Ascending aorta (tissue), 2 donors: ENCODE results near the gene ZFAND2B. TPM values are rescaled to one million over a fixed set of nuclear protein-coding genes. Genes with fewer than 3 reads are reported as not detected.
A peak's percentile ranks its signal among the peaks of the same experiment; 100 is the strongest.

ENCODE experiments used
- DNase-seq, 2 donors: peaks; one replicate each; pipeline ENCODE4 v3.0.0-alpha.2; 2019; ENCODE audit warnings: low spot score in 2 of 2
- H3K27ac ChIP-seq, 2 donors: fragments of 200-600 bp; sonication (generic); one replicate each; pipeline ENCODE4 v1.5.1; 2016 to 2017; ENCODE audit warnings: mild to moderate bottlenecking in 1 of 2
- H3K27me3 ChIP-seq: fragments of 200-600 bp; sonication (generic); one replicate; pipeline ENCODE4 v1.5.1; 2017
- H3K36me3 ChIP-seq, 2 donors: fragments of 200-600 bp; sonication (generic); one replicate each; pipeline ENCODE4 v1.5.1; 2016
- H3K4me1 ChIP-seq, 2 donors: fragments of 200-600 bp; sonication (generic); one replicate each; pipeline ENCODE4 v1.5.1; 2016 to 2017; ENCODE audit warnings: mild to moderate bottlenecking in 1 of 2
- H3K4me3 ChIP-seq, 2 donors: fragments of 200-600 bp; sonication (generic); one replicate each; pipeline ENCODE4 v1.5.1; 2016 to 2017; ENCODE audit warnings: mild to moderate bottlenecking in 1 of 2
- H3K9me3 ChIP-seq, 2 donors: fragments of 200-600 bp; sonication (generic); one replicate each; pipeline ENCODE4 v1.5.1; 2016
- CTCF ChIP-seq, 3 experiments: fragments of 200-600 bp in 2 of 3; fragments of 450-650 bp in 1 of 3; sonication (generic) in 2 of 3; IDR thresholded peaks; one replicate each; pipeline ENCODE4 v1.5.1; 2016 to 2019; ENCODE audit warnings: antibody characterized with exemption in 3 of 3, mild to moderate bottlenecking in 1 of 3, moderate library complexity in 1 of 3
- intact Hi-C: fragments of 100-400 bp; cut with DNase I; formaldehyde crosslinking; loops from one replicate; pipeline ENCODE4 v1.15.1; 2023
- total RNA-seq: library from RNA; depleted of rRNA; stranded (reverse); fragments of >200 nt; gene quantifications from one replicate; pipeline ENCODE4 v1.1.0, GENCODE V29; 2016

The ZFAND2B gene
- total RNA-seq, 1 donor from 2014 or later = 225 TPM

- no peaks in the 10 kb centered on the region for H3K9me3 ChIP-seq
- peaks cover 4 to 23% of the 10 kb centered on the region in 2 donors for H3K4me1 ChIP-seq
- peak overlapping the region; percentile 66 to 96 for H3K4me3 ChIP-seq
- no peak for TF ChIP-seq CTCF (IDR thresholded peaks at IDR 0.05)
- peaks cover 32 to 44% of the 10 kb centered on the region in 2 donors for H3K36me3 ChIP-seq
- intact Hi-C loops = no loop called here
- peak overlapping the region; percentile 93 to 97 for H3K27ac ChIP-seq
- no peak for DNase-seq
- H3K27me3 ChIP-seq = no peaks in the 10 kb centered on the region
Observed at GRCh38 chr2:219230059-219230540, 23.5 kb downstream of the ZFAND2B start.

GRCh38 chr2:219234331-219234730, 27.7 kb downstream of the ZFAND2B start:
- Histone ChIP-seq H3K27ac (no peak overlapping the region), H3K4me1 (peaks cover 0 to 11% of the 10 kb centered on the region in 2 donors), H3K9me3 (no peaks in the 10 kb centered on the region), H3K27me3 (no peaks in the 10 kb centered on the region), H3K4me3 (no peak overlapping the region), H3K36me3 (peaks cover 51 to 63% of the 10 kb centered on the region in 2 donors)
- TF ChIP-seq CTCF (IDR thresholded peaks at IDR 0.05) = no peak
- intact Hi-C loops = no loop called here
- DNase-seq = no peak

GRCh38 chr2:219243291-219243761, 36.7 kb downstream of the ZFAND2B start:
- TF ChIP-seq CTCF (IDR thresholded peaks at IDR 0.05) = no peak
- no peaks in the 10 kb centered on the region for H3K9me3 ChIP-seq
- no peak for DNase-seq
- H3K27ac ChIP-seq = no peak overlapping the region
- no peaks in the 10 kb centered on the region for H3K27me3 ChIP-seq
- peaks cover 7 to 12% of the 10 kb centered on the region in 2 donors for H3K36me3 ChIP-seq
- no peak overlapping the region for H3K4me3 ChIP-seq
- intact Hi-C loops = no loop called here
- H3K4me1 ChIP-seq = peaks cover 5 to 23% of the 10 kb centered on the region in 2 donors

- Histone ChIP-seq H3K9me3 (no peaks in the 10 kb centered on the region), H3K36me3 (peaks cover 8 to 9% of the 10 kb centered on the region in 2 donors), H3K27me3 (no peaks in the 10 kb centered on the region), H3K4me3 (peak overlapping the region; percentile 82 to 96), H3K4me1 (peaks cover 15 to 34% of the 10 kb centered on the region in 2 donors), H3K27ac (peak overlapping the region; percentile 96 to 99)
- no peak for TF ChIP-seq CTCF (IDR thresholded peaks at IDR 0.05)
- DNase-seq = no peak
- intact Hi-C loops = loop anchor here (1.0 kb wide), 3 partner anchors 15 to 51 kb away; partner anchors contain the start of genes ANKZF1, ATG9A and DNAJB2
Observed at GRCh38 chr2:219244789-219245147, 38.2 kb downstream of the ZFAND2B start.

GRCh38 chr2:219245148-219245898, 38.7 kb downstream of the ZFAND2B start, which contains the start of the genes GLB1L and STK16:
Gene GLB1L (minus strand): TSS chr2:219245444. CDS start chr2:219243573, 1,871 bp downstream.
Gene STK16 (plus strand): TSS chr2:219245479. CDS start chr2:219246000, 521 bp downstream.
- peak within 1 kb of the TSS; percentile 96 to 99 for H3K27ac ChIP-seq
- H3K36me3 ChIP-seq = peaks cover 9 to 10% of the 10 kb centered on the region in 2 donors
- no peaks in the 10 kb centered on the region for H3K27me3 ChIP-seq
- intact Hi-C loops = loop anchor here (1.0 kb wide), 3 partner anchors 16 to 50 kb away; partner anchors contain the start of genes ANKZF1, ATG9A and DNAJB2
- no peak for TF ChIP-seq CTCF (IDR thresholded peaks at IDR 0.05)
- H3K4me1 ChIP-seq = peaks cover 20 to 40% of the 10 kb centered on the region in 2 donors
- peak; percentile 69 to 97 for DNase-seq
- peak within 1 kb of the TSS; percentile 82 to 96 for H3K4me3 ChIP-seq
- no peaks in the 10 kb centered on the region for H3K9me3 ChIP-seq
